Left ventricle myocardium inferior (tissue), 1 donor: Measurements from ENCODE around the gene ZNF664. TPM values are rescaled to one million over a fixed set of nuclear protein-coding genes. Genes with fewer than 3 reads are reported as not detected.

ENCODE experiments used
- DNase-seq: peaks from one replicate; pipeline ENCODE4 v3.0.0-alpha.2; 2020
- H3K27ac ChIP-seq: fragments of 200-600 bp; replicated peaks from 2 replicates; pipeline ENCODE4 v1.8.0; 2021
- H3K27me3 ChIP-seq: fragments of 200-600 bp; 2 replicates; pipeline ENCODE4 v1.8.0; 2021; ENCODE audit warnings: low read depth
- H3K36me3 ChIP-seq: fragments of 200-600 bp; 2 replicates; pipeline ENCODE4 v1.8.0; 2021
- H3K4me1 ChIP-seq: fragments of 200-600 bp; 2 replicates; pipeline ENCODE4 v1.8.0; 2021
- H3K4me3 ChIP-seq: fragments of 200-600 bp; 2 replicates; pipeline ENCODE4 v1.8.0; 2021; ENCODE audit warnings: mild to moderate bottlenecking, moderate library complexity
- H3K9me3 ChIP-seq: fragments of 200-600 bp; replicated peaks from 2 replicates; pipeline ENCODE4 v1.8.0; 2021
- CTCF ChIP-seq: fragments of 200-600 bp; IDR thresholded peaks from 2 replicates; pipeline ENCODE4 v1.8.0; 2021; ENCODE audit warnings: antibody characterized with exemption, mild to moderate bottlenecking, borderline replicate concordance
- intact Hi-C: fragments of 100-400 bp; cut with micrococcal nuclease; formaldehyde crosslinking; loops from one replicate; pipeline ENCODE4 v1.11.0; 2022
- total RNA-seq: library from RNA; stranded (reverse); fragmentation: NEBNext Ultra II Directional; extraction: Animal tissue kit (Norgen Biotek cat#: 25700); gene quantifications from one replicate; pipeline ENCODE4 v1.2.1, GENCODE V29; 2021
- donor health status: DM: no; HTN: yes; CAD: no; lungs with severe emphysema.

Gene ZNF664
- total RNA-seq, 1 donor from 2014 or later, result 80.7 TPM

GRCh38 chr12:124013073-124013472 lies 40.1 kb downstream of the ZNF664 start:
- DNase-seq, result no peak
- no peak for TF ChIP-seq CTCF
- Histone ChIP-seq H3K27ac (no peak overlapping the region), H3K4me3 (no peak overlapping the region), H3K4me1 (peaks cover 28% of the 10 kb centered on the region), H3K27me3 (no peaks in the 10 kb centered on the region), H3K36me3 (peaks cover 34% of the 10 kb centered on the region), H3K9me3 (no peaks in the 10 kb centered on the region)
- intact Hi-C loops, result no loop called here

- DNase-seq, result no peak
- H3K27me3 ChIP-seq, result no peaks in the 10 kb centered on the region
- H3K4me3 ChIP-seq, result no peak overlapping the region
- peaks cover 29% of the 10 kb centered on the region for H3K36me3 ChIP-seq
- peaks cover 11% of the 10 kb centered on the region for H3K4me1 ChIP-seq
- intact Hi-C loops, result no loop called here
- no peak for TF ChIP-seq CTCF
- no peak overlapping the region for H3K27ac ChIP-seq
- no peaks in the 10 kb centered on the region for H3K9me3 ChIP-seq
These were observed 42.8 kb downstream of the ZNF664 start for GRCh38 chr12:124015494-124016461.

- intact Hi-C loops, result no loop called here
- Histone ChIP-seq H3K4me3 (no peak overlapping the region), H3K4me1 (peaks cover 14% of the 10 kb centered on the region), H3K27ac (no peak overlapping the region), H3K36me3 (peaks cover 18% of the 10 kb centered on the region), H3K27me3 (no peaks in the 10 kb centered on the region), H3K9me3 (no peaks in the 10 kb centered on the region)
- DNase-seq, result no peak
- TF ChIP-seq CTCF, result no peak
These were observed 44.0 kb downstream of the ZNF664 start for GRCh38 chr12:124017064-124017463.

GRCh38 chr12:124018539-124018938 lies 45.5 kb downstream of the ZNF664 start:
- H3K27ac ChIP-seq, result no peak overlapping the region
- H3K36me3 ChIP-seq, result peaks cover 3% of the 10 kb centered on the region
- intact Hi-C loops, result no loop called here
- no peaks in the 10 kb centered on the region for H3K27me3 ChIP-seq
- TF ChIP-seq CTCF, result no peak
- H3K4me3 ChIP-seq, result no peak overlapping the region
- no peak for DNase-seq
- no peaks in the 10 kb centered on the region for H3K9me3 ChIP-seq
- H3K4me1 ChIP-seq, result peaks cover 14% of the 10 kb centered on the region

GRCh38 chr12:124019115-124019514 lies 46.1 kb downstream of the ZNF664 start:
- peaks cover 14% of the 10 kb centered on the region for H3K4me1 ChIP-seq
- H3K36me3 ChIP-seq, result no peaks in the 10 kb centered on the region
- no peak overlapping the region for H3K4me3 ChIP-seq
- DNase-seq, result no peak
- TF ChIP-seq CTCF, result no peak
- no peaks in the 10 kb centered on the region for H3K27me3 ChIP-seq
- H3K27ac ChIP-seq, result no peak overlapping the region
- intact Hi-C loops, result no loop called here
- H3K9me3 ChIP-seq, result no peaks in the 10 kb centered on the region
